Glutamatergic neuron (in vitro differentiated cells): ENCODE measurements around the gene SH3GLB1. TPM values are rescaled to one million over a fixed set of nuclear protein-coding genes. Genes with fewer than 3 reads are reported as not detected.

Experiments used
- DNase-seq: peaks from one replicate; pipeline ENCODE4 v3.0.0; 2022
- H3K27ac Mint-ChIP-seq: one replicate; pipeline ENCODE4 v1.8.0; 2020; ENCODE audit warnings: mild to moderate bottlenecking, mixed read lengths, inconsistent platforms; ENCODE audit not compliant: unreplicated experiment
- H3K27me3 Mint-ChIP-seq: one replicate; pipeline ENCODE4 v1.8.0; 2020; ENCODE audit warnings: mild to moderate bottlenecking, moderate library complexity, mixed read lengths, inconsistent platforms; ENCODE audit not compliant: unreplicated experiment
- H3K36me3 Mint-ChIP-seq: one replicate; pipeline ENCODE4 v1.8.0; 2020; ENCODE audit warnings: mild to moderate bottlenecking, mixed read lengths, inconsistent platforms; ENCODE audit not compliant: unreplicated experiment
- H3K4me1 Mint-ChIP-seq: one replicate; pipeline ENCODE4 v1.8.0; 2020; ENCODE audit warnings: mild to moderate bottlenecking, low read depth, mixed read lengths, inconsistent platforms; ENCODE audit not compliant: unreplicated experiment
- H3K4me3 Mint-ChIP-seq: one replicate; pipeline ENCODE4 v1.8.0; 2020; ENCODE audit warnings: mild to moderate bottlenecking, mixed read lengths, inconsistent platforms; ENCODE audit not compliant: unreplicated experiment
- H3K9me3 Mint-ChIP-seq: one replicate; pipeline ENCODE4 v1.8.0; 2020; ENCODE audit warnings: mild to moderate bottlenecking, moderate library complexity, mixed read lengths, inconsistent platforms; ENCODE audit not compliant: unreplicated experiment
- CTCF ChIP-seq: fragments of 200-600 bp; sonication (generic); IDR thresholded peaks from one replicate; pipeline ENCODE4 v1.5.0; 2021; ENCODE audit not compliant: partially characterized antibody, unreplicated experiment
- total RNA-seq: library from RNA; stranded (reverse); fragmentation: NEBNext Ultra II Directional; extraction: Animal tissue kit (Norgen Biotek cat#: 25700); gene quantifications from one replicate; pipeline ENCODE4 v1.2.1, GENCODE V29; 2021; ENCODE audit not compliant: unreplicated experiment

SH3GLB1 gene
- total RNA-seq, 1 donor from 2014 or later, result 113 TPM

- Mint-ChIP-seq H3K9me3 (peaks cover 8% of the 10 kb centered on the region), H3K4me1 (peaks cover 4% of the 10 kb centered on the region), H3K27me3 (peaks cover 7% of the 10 kb centered on the region), H3K27ac (no peak overlapping the region), H3K36me3 (no peaks in the 10 kb centered on the region), H3K4me3 (no peak overlapping the region)
- no peak for TF ChIP-seq CTCF
- no peak for DNase-seq
These were observed 4.5 kb downstream of the SH3GLB1 start for GRCh38 chr1:86708920-86709319.

- Mint-ChIP-seq H3K27me3 (peaks cover 2% of the 10 kb centered on the region), H3K9me3 (no peaks in the 10 kb centered on the region), H3K4me1 (peaks cover 3% of the 10 kb centered on the region), H3K27ac (no peak overlapping the region), H3K36me3 (no peaks in the 10 kb centered on the region), H3K4me3 (no peak overlapping the region)
- no peak for TF ChIP-seq CTCF
- no peak for DNase-seq
These were observed 7.9 kb downstream of the SH3GLB1 start for GRCh38 chr1:86712088-86712860.

GRCh38 chr1:86713477-86713876 is 9.1 kb downstream of the SH3GLB1 start:
- Mint-ChIP-seq H3K9me3 (no peaks in the 10 kb centered on the region), H3K4me3 (no peak overlapping the region), H3K36me3 (no peaks in the 10 kb centered on the region), H3K27me3 (peaks cover 2% of the 10 kb centered on the region), H3K27ac (no peak overlapping the region), H3K4me1 (peaks cover 2% of the 10 kb centered on the region)
- DNase-seq, result no peak
- TF ChIP-seq CTCF, result no peak

GRCh38 chr1:86714159-86714558 is 9.8 kb downstream of the SH3GLB1 start:
- no peak for DNase-seq
- Mint-ChIP-seq H3K27me3 (peaks cover 2% of the 10 kb centered on the region), H3K4me3 (no peak overlapping the region), H3K4me1 (peaks cover 4% of the 10 kb centered on the region), H3K27ac (no peak overlapping the region), H3K36me3 (no peaks in the 10 kb centered on the region), H3K9me3 (no peaks in the 10 kb centered on the region)
- TF ChIP-seq CTCF, result no peak

- H3K4me1 Mint-ChIP-seq, result peaks cover 4% of the 10 kb centered on the region
- no peak for TF ChIP-seq CTCF
- H3K4me3 Mint-ChIP-seq, result no peak overlapping the region
- no peak for DNase-seq
- no peaks in the 10 kb centered on the region for H3K36me3 Mint-ChIP-seq
- H3K9me3 Mint-ChIP-seq, result no peaks in the 10 kb centered on the region
- H3K27me3 Mint-ChIP-seq, result peaks cover 2% of the 10 kb centered on the region
- H3K27ac Mint-ChIP-seq, result no peak overlapping the region
These were observed 10.3 kb downstream of the SH3GLB1 start for GRCh38 chr1:86714561-86715244.
